ENCODE data around the gene NUP43.

GRCh38 chr6:149749594-149750135, 3.3 kb upstream of the NUP43 start, which contains the start of gene PCMT1:
- TF ChIP-seq CTCF (IDR thresholded peaks at IDR 0.05) (no peak), POLR2A (IDR thresholded peaks at IDR 0.05) (no peak)

All from lower leg skin (tissue), 3 donors.